Testis (tissue), 2 donors: Measurements from ENCODE around the gene CGNL1.

ENCODE experiments used
- POLR2A ChIP-seq: fragments of 450-650 bp; IDR thresholded peaks from one replicate; pipeline ENCODE4 v1.6.1; 2017; ENCODE audit warnings: antibody characterized with exemption, mild to moderate bottlenecking, moderate library complexity
- TF ChIP-seq, protein P1 (sequence below), 3 experiments: fragments of 450-650 bp in 2 of 3; fragments of 200-600 bp in 1 of 3; sonication (generic) in 1 of 3; IDR thresholded peaks; one replicate each; pipeline ENCODE4 v1.5.1; 2016 to 2019; ENCODE audit warnings: antibody characterized with exemption in 3 of 3, mild to moderate bottlenecking in 2 of 3, moderate library complexity in 1 of 3

DNA sequence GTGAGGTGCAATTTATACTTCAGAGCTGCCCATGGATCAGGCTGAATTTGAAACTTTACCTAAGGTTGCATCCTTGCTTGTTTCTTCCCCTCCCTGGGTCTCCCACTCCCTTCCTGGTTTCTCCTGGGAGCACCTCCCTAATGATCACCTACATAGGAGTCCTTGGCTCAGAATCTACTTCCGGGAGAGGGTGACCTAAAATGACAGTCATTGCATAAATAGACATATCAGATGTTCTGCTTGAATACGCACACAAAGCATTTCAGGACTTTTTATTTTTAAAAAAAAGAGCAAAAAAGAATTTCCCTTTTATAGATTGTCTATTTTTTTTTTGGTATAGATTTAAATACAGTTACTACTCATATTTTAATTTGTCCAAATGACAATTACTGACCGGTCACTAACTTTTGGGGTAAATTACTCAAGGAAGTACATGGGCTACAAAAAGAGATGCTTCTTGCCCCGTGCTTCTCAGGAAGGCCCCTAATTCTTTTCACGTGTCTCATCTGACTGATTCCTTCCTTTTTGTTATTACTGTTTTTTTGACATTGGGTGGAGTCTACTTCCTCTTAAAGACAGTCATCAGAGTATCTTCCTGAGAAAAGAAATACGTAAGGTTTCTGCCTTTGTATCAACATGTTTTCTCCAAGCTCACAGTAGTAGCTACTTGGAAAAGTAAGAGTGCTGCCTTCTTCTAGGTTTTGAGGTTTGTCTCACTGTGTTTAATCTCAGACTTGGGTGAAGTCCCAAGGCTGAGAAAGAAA is 210.5 kb downstream of the CGNL1 start:
- TF ChIP-seq, protein P1, sequence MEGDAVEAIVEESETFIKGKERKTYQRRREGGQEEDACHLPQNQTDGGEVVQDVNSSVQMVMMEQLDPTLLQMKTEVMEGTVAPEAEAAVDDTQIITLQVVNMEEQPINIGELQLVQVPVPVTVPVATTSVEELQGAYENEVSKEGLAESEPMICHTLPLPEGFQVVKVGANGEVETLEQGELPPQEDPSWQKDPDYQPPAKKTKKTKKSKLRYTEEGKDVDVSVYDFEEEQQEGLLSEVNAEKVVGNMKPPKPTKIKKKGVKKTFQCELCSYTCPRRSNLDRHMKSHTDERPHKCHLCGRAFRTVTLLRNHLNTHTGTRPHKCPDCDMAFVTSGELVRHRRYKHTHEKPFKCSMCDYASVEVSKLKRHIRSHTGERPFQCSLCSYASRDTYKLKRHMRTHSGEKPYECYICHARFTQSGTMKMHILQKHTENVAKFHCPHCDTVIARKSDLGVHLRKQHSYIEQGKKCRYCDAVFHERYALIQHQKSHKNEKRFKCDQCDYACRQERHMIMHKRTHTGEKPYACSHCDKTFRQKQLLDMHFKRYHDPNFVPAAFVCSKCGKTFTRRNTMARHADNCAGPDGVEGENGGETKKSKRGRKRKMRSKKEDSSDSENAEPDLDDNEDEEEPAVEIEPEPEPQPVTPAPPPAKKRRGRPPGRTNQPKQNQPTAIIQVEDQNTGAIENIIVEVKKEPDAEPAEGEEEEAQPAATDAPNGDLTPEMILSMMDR (IDR thresholded peaks at IDR 0.05): no peak
- no peak for TF ChIP-seq POLR2A
